ENCODE results near the gene DYNLRB1.

- TF ChIP-seq CTCF (IDR thresholded peaks at IDR 0.05) (no peak), POLR2AphosphoS5 (IDR thresholded peaks at IDR 0.05) (no peak), EP300 (IDR thresholded peaks at IDR 0.05) (no peak), POLR2A (IDR thresholded peaks at IDR 0.05) (no peak)
Observed at GRCh38 chr20:34541917-34542316, 25.7 kb downstream of the DYNLRB1 start.
